K562 treated with DMSO at 1 percent for 4 hours (cell line): ENCODE results near the gene C1GALT1. TPM values are rescaled to one million over a fixed set of nuclear protein-coding genes. Genes with fewer than 3 reads are reported as not detected.

Source experiments
- total RNA-seq: library from RNA; unstranded; fragments of 300-600 nt; gene quantifications from 2 replicates; pipeline ENCODE4 v1.2.3, GENCODE V29; 2022; ENCODE audit not compliant: insufficient read depth

C1GALT1 gene
- 3.7 and 11.3 TPM in 2 replicates for total RNA-seq

GRCh38 chr7:7182156-7183060 lies at the start of gene C1GALT1:
Gene C1GALT1 (plus strand): TSS chr7:7182544. CDS start chr7:7234320, 51,776 bp downstream.

